Endothelial cell of umbilical vein (primary cell): ENCODE results near the gene SORCS2. TPM values are rescaled to one million over a fixed set of nuclear protein-coding genes. Genes with fewer than 3 reads are reported as not detected.

Experiments used
- BruUV-seq: library from RNA; stranded (reverse); fragments of 400-500 nt; replicated peaks from 2 replicates; lab custom pipeline; 2021; lab: Mats Ljungman, UMichigan
- CTCF ChIA-PET: fragments of 300-600, 350-600 bp; sonication (Branson Sonifier 250); formaldehyde crosslinking; loops from one replicate; lab custom pipeline; 2021; ENCODE audit warnings: antibody characterized with exemption, inconsistent platforms; lab: Charles Lee
- POLR2A ChIA-PET: fragments of 300-600, 350-600 bp; sonication (Branson Sonifier 250); formaldehyde crosslinking; loops from one replicate; lab custom pipeline; 2021; ENCODE audit warnings: antibody characterized with exemption, inconsistent platforms; lab: Charles Lee
- DNase-seq: peaks from one replicate; pipeline ENCODE4 v3.0.0-alpha.2; 2011; ENCODE audit warnings: low read depth, low spot score
- FAIRE-seq: peaks from 2 replicates; lab custom pipeline; 2011; peaks lifted over from hg19 to GRCh38; lab: Jason Lieb, UNC
- H2AFZ ChIP-seq: 2 replicates; pipeline ENCODE4 v1.6.0; 2012; ENCODE audit warnings: low read depth, low read length, control low read depth, inconsistent platforms
- H3K27ac ChIP-seq: 2 replicates; pipeline ENCODE4 v1.5.1; 2011; ENCODE audit warnings: low read depth, mild to moderate bottlenecking, control low read depth, low read length, moderate library complexity; ENCODE audit not compliant: insufficient read depth
- H3K27me3 ChIP-seq, 2 experiments: 2 replicates each; pipeline versions ENCODE4 v1.6.0 to v1.6.1; 2011; ENCODE audit warnings: low read length in 2 of 2, mixed read lengths in 1 of 2; ENCODE audit not compliant: control insufficient read depth in 2 of 2, insufficient read depth in 2 of 2
- H3K36me3 ChIP-seq, 2 experiments: 2 replicates in 1 of 2; 3 replicates in 1 of 2; pipeline ENCODE4 v1.5.1; 2011; ENCODE audit warnings: low read length in 2 of 2, mild to moderate bottlenecking in 1 of 2, moderate library complexity in 1 of 2; ENCODE audit not compliant: control insufficient read depth in 2 of 2, insufficient read depth in 2 of 2; ENCODE audit errors: extremely low read depth in 1 of 2
- H3K4me1 ChIP-seq: 3 replicates; pipeline ENCODE4 v1.5.1; 2011; ENCODE audit warnings: mild to moderate bottlenecking, low read length; ENCODE audit not compliant: control insufficient read depth, insufficient read depth; ENCODE audit errors: extremely low read depth
- H3K4me2 ChIP-seq: 2 replicates; pipeline ENCODE4 v1.6.1; 2011; ENCODE audit warnings: low read length, control low read depth, mixed read lengths; ENCODE audit not compliant: insufficient read depth
- H3K4me3 ChIP-seq, 3 experiments: fragments of 200-600 bp in 1 of 3; sonication (generic), shearing (Covaris generic) in 1 of 3; replicated peaks in 1 of 3; 2 replicates each; pipeline ENCODE4 v1.5.1; 2011 to 2016; ENCODE audit warnings: control low read depth in 3 of 3, low read length in 3 of 3, mild to moderate bottlenecking in 2 of 3, inconsistent platforms in 1 of 3, low read depth in 1 of 3, moderate library complexity in 1 of 3; ENCODE audit not compliant: insufficient read depth in 1 of 3
- H3K79me2 ChIP-seq: 2 replicates; pipeline ENCODE4 v1.6.0; 2012; ENCODE audit warnings: low read length, inconsistent platforms; ENCODE audit not compliant: control insufficient read depth, insufficient read depth
- H3K9ac ChIP-seq: replicated peaks from 2 replicates; pipeline ENCODE3; 2011; ENCODE audit warnings: low read length, control low read depth; ENCODE audit not compliant: insufficient read depth; ENCODE audit errors: extremely low read depth
- H3K9me1 ChIP-seq: replicated peaks from 3 replicates; pipeline ENCODE4 v1.6.0; 2011; ENCODE audit warnings: mild to moderate bottlenecking, low read length; ENCODE audit not compliant: control insufficient read depth, insufficient read depth; ENCODE audit errors: extremely low read depth
- H3K9me3 ChIP-seq: replicated peaks from 2 replicates; pipeline ENCODE4 v1.5.1; 2012; ENCODE audit warnings: low read length, inconsistent platforms; ENCODE audit not compliant: control insufficient read depth, insufficient read depth
- H4K20me1 ChIP-seq: replicated peaks from 2 replicates; pipeline ENCODE3; 2011; ENCODE audit warnings: mild to moderate bottlenecking, low read length; ENCODE audit not compliant: control insufficient read depth, insufficient read depth; ENCODE audit errors: extremely low read depth
- CTCF ChIP-seq, 2 donors: IDR thresholded peaks; 1 replicate in 1 of 2; 2 replicates in 1 of 2; pipeline ENCODE4 v1.5.1; 2011; ENCODE audit warnings: low read length in 2 of 2, mild to moderate bottlenecking in 2 of 2, moderate library complexity in 2 of 2, control low read depth in 1 of 2, inconsistent platforms in 1 of 2, low read depth in 1 of 2; ENCODE audit not compliant: insufficient read depth in 1 of 2; ENCODE audit errors: extremely low read depth in 1 of 2
- EZH2 ChIP-seq: IDR thresholded peaks from 2 replicates; pipeline ENCODE4 v1.6.1; 2012; ENCODE audit warnings: borderline replicate concordance, low read depth, mild to moderate bottlenecking, moderate library complexity, low read length, inconsistent platforms; ENCODE audit not compliant: severe bottlenecking
- FOS ChIP-seq: IDR thresholded peaks from 2 replicates; pipeline ENCODE4 v1.6.1; 2011; ENCODE audit warnings: mild to moderate bottlenecking, low read length, moderate library complexity, borderline replicate concordance; ENCODE audit not compliant: insufficient read depth
- GATA2 ChIP-seq: IDR thresholded peaks from 2 replicates; pipeline ENCODE4 v1.7.0; 2011; ENCODE audit warnings: low read depth, mild to moderate bottlenecking, moderate library complexity, mixed read lengths, low read length; ENCODE audit not compliant: insufficient read length, insufficient read depth
- JUN ChIP-seq: IDR thresholded peaks from 2 replicates; pipeline ENCODE4 v1.6.1; 2011; ENCODE audit warnings: borderline replicate concordance, low read depth; ENCODE audit not compliant: insufficient read length, insufficient read depth
- MAX ChIP-seq: IDR thresholded peaks from 2 replicates; pipeline ENCODE4 v1.6.1; 2011; ENCODE audit not compliant: insufficient read depth, insufficient read length
- MYC ChIP-seq: IDR thresholded peaks from one replicate; pipeline ENCODE4 v1.6.1; 2011; ENCODE audit warnings: mild to moderate bottlenecking, low read depth, low read length
- POLR2A ChIP-seq: IDR thresholded peaks from 2 replicates; pipeline ENCODE4 v1.6.1; 2012; ENCODE audit warnings: low read depth, mild to moderate bottlenecking, control low read depth, low read length
- POLR2AphosphoS5 ChIP-seq: IDR thresholded peaks from 2 replicates; pipeline ENCODE4 v1.6.1; 2012; ENCODE audit warnings: low read depth, mild to moderate bottlenecking, control low read depth, low read length, moderate library complexity; ENCODE audit not compliant: insufficient read depth
- dilution Hi-C: fragments of 300-500 bp; cut with MboI; formaldehyde crosslinking; loops from one replicate; pipeline ENCODE4 v1.15.0; 2019; ENCODE audit warnings: low sequenced_read_pairs; ENCODE audit not compliant: extremely low pct_ligation_motif_present
- intact Hi-C: fragments of 100-400 bp; cut with micrococcal nuclease; formaldehyde crosslinking; loops from one replicate; pipeline ENCODE4 v1.10.0; 2022
- polyA plus RNA-seq, 4 experiments: library from polyadenylated mRNA; depleted of rRNA in 3 of 4; stranded (reverse) in 3 of 4; unstranded in 1 of 4; fragments of >200 nt; gene quantifications; 2 replicates each; pipeline versions ENCODE4 v1.2.1 to v1.2.3, GENCODE V29; 2011 to 2012; ENCODE audit warnings: missing spikeins in 1 of 4
- total RNA-seq: library from RNA; stranded (reverse); gene quantifications from 2 replicates; pipeline ENCODE4 v1.2.3, GENCODE V29; 2021

Gene SORCS2
- total and polyA plus RNA-seq, 2 donors (not counting 3 experiments of a cell fraction or from before 2014, with no cell fraction given) = not detected

- BruUV-seq = no TSS peak
Measured at GRCh38 chr4:7428261-7429068, 236.1 kb downstream of the SORCS2 start.

More at GRCh38 chr4:7428261-7429068, 236.1 kb downstream of the SORCS2 start:
- Histone ChIP-seq H3K36me3 (no peaks in the 10 kb centered on the region), H3K27ac (no peak overlapping the region), H3K9me3 (no peaks in the 10 kb centered on the region), H3K4me1 (no peaks in the 10 kb centered on the region), H2AFZ (no peak overlapping the region), H3K27me3 (no peaks in the 10 kb centered on the region), H4K20me1 (no peaks in the 10 kb centered on the region), H3K4me2 (no peak overlapping the region), H3K79me2 (no peaks in the 10 kb centered on the region), H3K9ac (no peak overlapping the region), H3K4me3 (no peak overlapping the region), H3K9me1 (no peaks in the 10 kb centered on the region)
- FAIRE-seq = no peak
- TF ChIP-seq JUN (no peak), MAX (no peak), FOS (no peak), POLR2AphosphoS5 (no peak), EZH2 (no peak), CTCF (IDR thresholded peaks at IDR 0.05; ENCODE audit: extremely low read depth in 1 of 2, insufficient read depth in 1 of 2, low read depth in 1 of 2, low read length in 2 of 2) (no peak), GATA2 (no peak), POLR2A (no peak), MYC (no peak)
- POLR2A ChIA-PET = no interaction called here
- dilution Hi-C loops (no loop called here), intact Hi-C loops (no loop called here)
- no peak for DNase-seq
- CTCF ChIA-PET = no interaction called here
